BJ (cell line): ENCODE measurements around the gene GAB1. TPM values are rescaled to one million over a fixed set of nuclear protein-coding genes. Genes with fewer than 3 reads are reported as not detected.

Experiments used
- CTCF ChIA-PET: fragments of 350-600 bp; formaldehyde crosslinking; extraction: SDS; loops from one replicate; lab custom pipeline; 2021; ENCODE audit warnings: antibody characterized with exemption, inconsistent platforms; lab: Yijun Ruan, JAX
- POLR2A ChIA-PET: fragments of 300-600 bp; sonication (Branson Sonifier 250); formaldehyde crosslinking; extraction: SDS; loops from one replicate; lab custom pipeline; 2021; ENCODE audit warnings: antibody characterized with exemption; lab: Charles Lee
- DNase-seq: peaks from one replicate; pipeline ENCODE4 v3.0.0-alpha.2; 2011; ENCODE audit warnings: low read depth
- H3K27me3 ChIP-seq: 2 replicates; pipeline ENCODE4 v1.6.0; 2011; ENCODE audit warnings: low read length; ENCODE audit not compliant: control insufficient read depth, insufficient read depth
- H3K36me3 ChIP-seq: 2 replicates; pipeline ENCODE4 v1.5.1; 2011; ENCODE audit warnings: low read length; ENCODE audit not compliant: control insufficient read depth, insufficient read depth
- H3K4me3 ChIP-seq: 2 replicates; pipeline ENCODE4 v1.5.1; 2011; ENCODE audit warnings: low read depth, mild to moderate bottlenecking, control low read depth, low read length
- CTCF ChIP-seq: IDR thresholded peaks from 2 replicates; pipeline ENCODE4 v1.5.1; 2011; ENCODE audit warnings: low read depth, mild to moderate bottlenecking, control low read depth, inconsistent platforms, low read length, moderate library complexity; ENCODE audit not compliant: insufficient read depth
- polyA plus RNA-seq: library from polyadenylated mRNA; depleted of rRNA; stranded (reverse); fragments of >200 nt; gene quantifications from 2 replicates; pipeline ENCODE4 v1.2.3, GENCODE V29; 2011

GAB1 gene
- polyA plus RNA-seq, 1 experiment = 10.7 TPM

DNA sequence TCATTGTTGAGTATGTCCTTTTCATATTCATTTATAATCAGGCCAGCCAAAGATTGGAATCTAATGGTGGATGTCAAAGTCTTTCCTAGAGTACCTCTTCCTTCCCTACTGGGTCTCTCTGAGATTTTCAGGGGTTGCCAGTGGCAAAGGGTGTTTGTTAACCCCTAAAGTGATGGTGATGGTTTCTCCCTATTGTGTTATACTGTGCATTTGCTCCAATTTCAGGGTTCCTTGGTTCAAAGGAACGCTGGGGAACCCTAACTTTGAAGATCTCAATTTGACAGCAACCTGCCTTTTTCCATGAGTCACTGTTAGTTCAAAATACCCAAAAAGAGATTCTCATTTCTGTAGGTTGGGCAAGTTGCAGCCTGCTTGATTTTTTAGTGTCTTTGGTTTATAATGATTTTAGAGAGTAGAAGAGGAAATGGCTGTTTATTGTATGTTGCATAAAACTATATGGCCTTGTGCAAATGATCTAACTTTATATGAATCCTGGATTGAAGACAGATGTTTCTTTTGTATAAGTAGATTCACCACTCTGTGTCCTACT is 23.0 kb downstream of the GAB1 start:
- ChIA-PET CTCF (no interaction called here), POLR2A (no interaction called here)
- no peaks in the 10 kb centered on the region for H3K27me3 ChIP-seq
- no peaks in the 10 kb centered on the region for H3K36me3 ChIP-seq
- no peak for DNase-seq
- H3K4me3 ChIP-seq = no peak overlapping the region
- no peak for TF ChIP-seq CTCF

DNA sequence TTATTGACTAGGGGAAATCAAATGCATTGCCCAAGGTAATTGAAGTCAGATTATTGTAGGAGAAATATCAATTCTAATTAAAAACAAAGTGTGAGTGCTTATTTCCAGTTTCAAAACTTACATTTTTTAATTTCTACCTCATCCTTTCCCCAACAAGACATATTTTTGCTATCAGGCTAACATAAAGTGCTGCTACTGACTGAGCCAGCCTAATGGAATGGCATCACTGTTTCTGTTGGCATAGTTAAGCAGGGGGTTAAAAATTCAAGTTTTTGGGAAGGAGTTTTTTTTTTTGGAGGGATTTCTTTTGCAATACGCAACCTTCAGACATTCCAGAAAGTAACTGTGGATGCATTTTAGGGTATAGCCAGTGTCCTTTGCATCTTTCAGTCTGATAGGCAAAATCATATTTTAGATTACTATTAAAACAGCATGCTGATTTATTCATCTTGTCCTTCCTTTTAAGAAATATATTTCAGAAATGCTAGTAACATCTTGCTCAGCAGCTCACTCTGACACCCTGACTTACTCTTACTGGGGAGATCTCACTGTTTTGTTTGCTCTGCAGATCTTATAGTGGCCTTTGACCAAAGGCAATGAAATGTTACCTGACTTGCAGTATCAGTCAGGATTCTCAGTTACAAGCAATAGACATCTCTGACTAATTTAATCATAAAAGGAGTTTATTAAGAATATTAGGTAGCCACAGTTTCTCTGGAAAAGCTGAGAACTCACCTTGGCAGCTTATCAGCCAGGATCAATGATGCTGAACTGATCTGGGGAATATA is 24.4 kb downstream of the GAB1 start:
- CTCF ChIA-PET = interaction anchor here (1.3 kb wide), 1 partner anchor 13 kb away, joined by 4 read pairs; no protein-coding TSS in a partner anchor
- H3K27me3 ChIP-seq = no peaks in the 10 kb centered on the region
- no peak overlapping the region for H3K4me3 ChIP-seq
- DNase-seq = no peak
- POLR2A ChIA-PET = interaction anchor here (0.6 kb wide), 1 partner anchor 20 kb away, joined by 3 read pairs; no protein-coding TSS in a partner anchor
- H3K36me3 ChIP-seq = no peaks in the 10 kb centered on the region
- TF ChIP-seq CTCF = no peak

DNA sequence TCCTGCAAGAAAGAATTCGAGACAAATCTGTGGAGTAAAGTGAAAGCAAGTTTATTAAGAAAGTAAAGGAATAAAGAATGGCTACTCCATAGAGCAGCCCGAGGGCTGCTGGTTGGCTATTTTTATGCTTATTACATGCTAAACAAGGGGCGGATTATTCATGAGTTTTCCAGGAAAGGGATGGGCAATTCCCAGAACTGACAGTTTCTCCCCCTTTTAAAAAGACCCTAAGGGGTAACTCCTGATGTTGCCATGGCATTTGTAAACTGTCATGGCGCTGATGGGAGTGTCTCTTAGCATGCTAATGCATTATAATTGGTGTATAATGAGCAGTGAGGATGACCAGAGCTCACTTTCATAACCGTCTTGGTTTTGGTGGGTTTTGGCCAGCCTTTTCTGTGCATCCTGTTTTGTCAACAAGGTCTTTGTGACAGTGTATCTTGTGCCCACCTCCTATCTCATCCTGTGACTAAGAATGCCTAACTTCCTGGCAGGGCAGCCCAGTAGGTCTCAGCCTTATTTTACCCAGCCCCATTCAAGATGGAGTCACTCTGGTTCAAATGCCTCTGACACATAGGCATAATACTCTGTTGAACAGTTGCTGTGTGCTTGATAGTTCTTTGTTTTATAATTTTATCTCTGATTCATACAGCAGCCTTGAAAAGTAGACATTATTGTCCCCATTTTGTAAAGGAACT is 25.8 kb downstream of the GAB1 start:
- H3K36me3 ChIP-seq = no peaks in the 10 kb centered on the region
- ChIA-PET POLR2A (no interaction called here), CTCF (interaction anchor here (1.3 kb wide), 1 partner anchor 12 kb away, joined by 4 read pairs; no protein-coding TSS in a partner anchor)
- no peak for TF ChIP-seq CTCF
- no peaks in the 10 kb centered on the region for H3K27me3 ChIP-seq
- no peak overlapping the region for H3K4me3 ChIP-seq
- no peak for DNase-seq

DNA sequence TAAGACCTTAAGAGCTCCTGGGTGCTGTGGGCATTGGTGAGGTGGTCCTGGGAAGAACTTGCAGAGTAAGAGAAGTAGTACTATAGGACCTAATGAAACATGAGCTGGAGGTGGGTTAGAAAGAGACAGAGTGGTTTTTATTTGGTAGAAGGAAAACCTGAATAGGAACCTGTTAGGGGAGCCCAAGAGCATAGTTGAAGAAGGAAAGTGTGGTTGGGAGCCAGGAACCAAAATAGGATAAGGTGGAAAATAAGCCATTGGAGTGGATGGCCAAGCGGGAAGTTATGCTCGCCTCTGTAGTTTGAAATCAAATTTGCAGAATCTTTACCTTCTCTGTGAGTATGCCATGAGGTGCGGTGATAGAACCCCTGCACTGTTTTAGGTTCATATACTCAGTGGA is 26.7 kb downstream of the GAB1 start:
- POLR2A ChIA-PET = no interaction called here
- no peak for TF ChIP-seq CTCF
- Histone ChIP-seq H3K27me3 (no peaks in the 10 kb centered on the region), H3K4me3 (no peak overlapping the region), H3K36me3 (no peaks in the 10 kb centered on the region)
- no peak for DNase-seq
- CTCF ChIA-PET = no interaction called here

GRCh38 chr4:143364063-143364462 is 27.4 kb downstream of the GAB1 start:
- no peak for DNase-seq
- ChIA-PET POLR2A (no interaction called here), CTCF (no interaction called here)
- H3K36me3 ChIP-seq = no peaks in the 10 kb centered on the region
- no peak for TF ChIP-seq CTCF
- H3K4me3 ChIP-seq = no peak overlapping the region
- no peaks in the 10 kb centered on the region for H3K27me3 ChIP-seq
